ENCODE measurements around the gene CLCN7.

GRCh38 chr16:1524366-1524765, 49.5 kb upstream of the CLCN7 start:
- TF ChIP-seq CTCF (IDR thresholded peaks at IDR 0.05) = no peak
- no peak for TF ChIP-seq EZH2 (IDR thresholded peaks at IDR 0.05)

All from neural progenitor cell (in vitro differentiated cells).